ENCODE results near the gene KLK13. TPM values are rescaled to one million over a fixed set of nuclear protein-coding genes. Genes with fewer than 3 reads are reported as not detected.

The KLK13 gene
- total and polyA plus RNA-seq, 9 donors: 0.21 TPM; not detected in 8

- Histone ChIP-seq H3K27ac (ENCODE audit: low read length) (no peak within 1 kb of the TSS), H3K27me3 (ENCODE audit: control insufficient read depth, insufficient read depth, low read length) (peaks cover 2% of the 10 kb centered on the region), H3K36me3 (ENCODE audit: control insufficient read depth, insufficient read depth, low read length) (no peaks in the 10 kb centered on the region), H3K9me3 (replicated peaks; ENCODE audit: control insufficient read depth, low read depth, low read length) (no peaks in the 10 kb centered on the region), H3K4me1 (ENCODE audit: control insufficient read depth, insufficient read depth, low read length) (no peaks in the 10 kb centered on the region), H3K4me3 (ENCODE audit: low read length) (no peak within 1 kb of the TSS)
- DNase-seq: no peak
- 53% methylated on average over 7 of the region's 11 CpGs for WGBS (ENCODE audit: insufficient coverage)
Measured at GRCh38 chr19:51034704-51035103, 30.2 kb downstream of the KLK13 start, which contains the start of gene KLK12. Gene KLK12 (minus strand): TSS chr19:51035002. CDS start chr19:51034621, 381 bp downstream.

GRCh38 chr19:51031880-51032225 lies 33.0 kb downstream of the KLK13 start:
- no peak overlapping the region for H3K27ac ChIP-seq (ENCODE audit: low read length)
- 90% methylated on average over 28 of the region's 28 CpGs for WGBS (ENCODE audit: insufficient coverage)
- peaks cover 6% of the 10 kb centered on the region for H3K27me3 ChIP-seq (ENCODE audit: control insufficient read depth, insufficient read depth, low read length)
- no peak overlapping the region for H3K4me3 ChIP-seq (ENCODE audit: low read length)
- no peaks in the 10 kb centered on the region for H3K9me3 ChIP-seq (replicated peaks; ENCODE audit: control insufficient read depth, low read depth, low read length)
- no peaks in the 10 kb centered on the region for H3K4me1 ChIP-seq (ENCODE audit: control insufficient read depth, insufficient read depth, low read length)
- no peak for DNase-seq
- H3K36me3 ChIP-seq (ENCODE audit: control insufficient read depth, insufficient read depth, low read length): no peaks in the 10 kb centered on the region

- no peaks in the 10 kb centered on the region for H3K36me3 ChIP-seq (ENCODE audit: control insufficient read depth, insufficient read depth, low read length)
- no peaks in the 10 kb centered on the region for H3K9me3 ChIP-seq (replicated peaks; ENCODE audit: control insufficient read depth, low read depth, low read length)
- peaks cover 6% of the 10 kb centered on the region for H3K27me3 ChIP-seq (ENCODE audit: control insufficient read depth, insufficient read depth, low read length)
- DNase-seq: no peak
- no peak overlapping the region for H3K4me3 ChIP-seq (ENCODE audit: low read length)
- WGBS (ENCODE audit: insufficient coverage): 89% methylated on average over 4 of the region's 7 CpGs
- no peak overlapping the region for H3K27ac ChIP-seq (ENCODE audit: low read length)
- no peaks in the 10 kb centered on the region for H3K4me1 ChIP-seq (ENCODE audit: control insufficient read depth, insufficient read depth, low read length)
Measured at GRCh38 chr19:51031220-51031879, 33.5 kb downstream of the KLK13 start.

GRCh38 chr19:51030631-51031030 lies 34.3 kb downstream of the KLK13 start:
- 81% methylated on average over 13 of the region's 13 CpGs for WGBS (ENCODE audit: insufficient coverage)
- Histone ChIP-seq H3K27me3 (ENCODE audit: control insufficient read depth, insufficient read depth, low read length) (peaks cover 9% of the 10 kb centered on the region), H3K4me1 (ENCODE audit: control insufficient read depth, insufficient read depth, low read length) (no peaks in the 10 kb centered on the region)

GRCh38 chr19:51029718-51030117 lies 35.2 kb downstream of the KLK13 start:
- DNase-seq: no peak
- H3K27me3 ChIP-seq (ENCODE audit: control insufficient read depth, insufficient read depth, low read length): peaks cover 14% of the 10 kb centered on the region
- no peaks in the 10 kb centered on the region for H3K36me3 ChIP-seq (ENCODE audit: control insufficient read depth, insufficient read depth, low read length)
- H3K4me1 ChIP-seq (ENCODE audit: control insufficient read depth, insufficient read depth, low read length): no peaks in the 10 kb centered on the region
- no peaks in the 10 kb centered on the region for H3K9me3 ChIP-seq (replicated peaks; ENCODE audit: control insufficient read depth, low read depth, low read length)
- 40% methylated on average over 1 of the region's 2 CpGs for whole genome bisulfite sequencing (ENCODE audit: insufficient coverage)
- no peak overlapping the region for H3K4me3 ChIP-seq (ENCODE audit: low read length)
- H3K27ac ChIP-seq (ENCODE audit: low read length): no peak overlapping the region

More at GRCh38 chr19:51030631-51031030, 34.3 kb downstream of the KLK13 start:
- Histone ChIP-seq H3K4me3 (ENCODE audit: low read length) (no peak overlapping the region), H3K36me3 (ENCODE audit: control insufficient read depth, insufficient read depth, low read length) (no peaks in the 10 kb centered on the region), H3K27ac (ENCODE audit: low read length) (no peak overlapping the region), H3K9me3 (replicated peaks; ENCODE audit: control insufficient read depth, low read depth, low read length) (no peaks in the 10 kb centered on the region)
- no peak for DNase-seq

GRCh38 chr19:51027873-51028272 lies 37.0 kb downstream of the KLK13 start:
- Histone ChIP-seq H3K27ac (ENCODE audit: low read length) (no peak overlapping the region), H3K4me3 (ENCODE audit: low read length) (no peak overlapping the region), H3K36me3 (ENCODE audit: control insufficient read depth, insufficient read depth, low read length) (no peaks in the 10 kb centered on the region), H3K4me1 (ENCODE audit: control insufficient read depth, insufficient read depth, low read length) (no peaks in the 10 kb centered on the region), H3K27me3 (ENCODE audit: control insufficient read depth, insufficient read depth, low read length) (peaks cover 20% of the 10 kb centered on the region), H3K9me3 (replicated peaks; ENCODE audit: control insufficient read depth, low read depth, low read length) (no peaks in the 10 kb centered on the region)
- DNase-seq: no peak
- WGBS (ENCODE audit: insufficient coverage): no CpG with 5 or more reads among the region's 5 CpGs

GRCh38 chr19:51027126-51027806 lies 37.6 kb downstream of the KLK13 start:
- no peak overlapping the region for H3K27ac ChIP-seq (ENCODE audit: low read length)
- no peaks in the 10 kb centered on the region for H3K9me3 ChIP-seq (replicated peaks; ENCODE audit: control insufficient read depth, low read depth, low read length)
- no peaks in the 10 kb centered on the region for H3K36me3 ChIP-seq (ENCODE audit: control insufficient read depth, insufficient read depth, low read length)
- DNase-seq: no peak
- 27% methylated on average over 10 of the region's 14 CpGs for WGBS (ENCODE audit: insufficient coverage)
- H3K4me3 ChIP-seq (ENCODE audit: low read length): no peak overlapping the region
- H3K27me3 ChIP-seq (ENCODE audit: control insufficient read depth, insufficient read depth, low read length): peaks cover 22% of the 10 kb centered on the region
- no peaks in the 10 kb centered on the region for H3K4me1 ChIP-seq (ENCODE audit: control insufficient read depth, insufficient read depth, low read length)

- 81% methylated on average over 8 of the region's 11 CpGs for WGBS (ENCODE audit: insufficient coverage)
- no peak for DNase-seq
- Histone ChIP-seq H3K4me1 (ENCODE audit: control insufficient read depth, insufficient read depth, low read length) (no peaks in the 10 kb centered on the region), H3K27ac (ENCODE audit: low read length) (no peak within 1 kb of the TSS), H3K4me3 (ENCODE audit: low read length) (no peak within 1 kb of the TSS), H3K27me3 (ENCODE audit: control insufficient read depth, insufficient read depth, low read length) (peaks cover 24% of the 10 kb centered on the region), H3K36me3 (ENCODE audit: control insufficient read depth, insufficient read depth, low read length) (no peaks in the 10 kb centered on the region), H3K9me3 (replicated peaks; ENCODE audit: control insufficient read depth, low read depth, low read length) (no peaks in the 10 kb centered on the region)
Measured at GRCh38 chr19:51026554-51026831, 38.4 kb downstream of the KLK13 start, which contains the start of gene KLK11. Gene KLK11 (minus strand): TSS chr19:51026616. CDS start chr19:51025631, 985 bp downstream.

- Histone ChIP-seq H3K36me3 (ENCODE audit: control insufficient read depth, insufficient read depth, low read length) (no peaks in the 10 kb centered on the region), H3K4me1 (ENCODE audit: control insufficient read depth, insufficient read depth, low read length) (no peaks in the 10 kb centered on the region), H3K4me3 (ENCODE audit: low read length) (no peak overlapping the region), H3K27me3 (ENCODE audit: control insufficient read depth, insufficient read depth, low read length) (peaks cover 27% of the 10 kb centered on the region), H3K27ac (ENCODE audit: low read length) (no peak overlapping the region), H3K9me3 (replicated peaks; ENCODE audit: control insufficient read depth, low read depth, low read length) (no peaks in the 10 kb centered on the region)
- 57% methylated on average over 15 of the region's 18 CpGs for WGBS (ENCODE audit: insufficient coverage)
- DNase-seq: no peak
Measured at GRCh38 chr19:51025809-51026553, 38.9 kb downstream of the KLK13 start.

- H3K9me3 ChIP-seq (replicated peaks; ENCODE audit: control insufficient read depth, low read depth, low read length): no peaks in the 10 kb centered on the region
- no peak for DNase-seq
- 20% methylated on average over 1 of the region's 6 CpGs for WGBS (ENCODE audit: insufficient coverage)
Measured at GRCh38 chr19:51025401-51025800, 39.5 kb downstream of the KLK13 start.

More at GRCh38 chr19:51025401-51025800, 39.5 kb downstream of the KLK13 start:
- no peak overlapping the region for H3K27ac ChIP-seq (ENCODE audit: low read length)
- H3K27me3 ChIP-seq (ENCODE audit: control insufficient read depth, insufficient read depth, low read length): peaks cover 29% of the 10 kb centered on the region
- no peaks in the 10 kb centered on the region for H3K36me3 ChIP-seq (ENCODE audit: control insufficient read depth, insufficient read depth, low read length)
- H3K4me1 ChIP-seq (ENCODE audit: control insufficient read depth, insufficient read depth, low read length): no peaks in the 10 kb centered on the region
- H3K4me3 ChIP-seq (ENCODE audit: low read length): no peak overlapping the region

Measured in muscle of leg (tissue), 11 donors.